ENCODE data around the gene SH3RF3. TPM values are rescaled to one million over a fixed set of nuclear protein-coding genes. Genes with fewer than 3 reads are reported as not detected.

Gene SH3RF3
- total RNA-seq, 1 donor from 2014 or later: 2.1 TPM

- H3K4me1 ChIP-seq (ENCODE audit: control insufficient read depth in 3 of 3, insufficient read depth in 3 of 3, low read length in 3 of 3): peaks cover 0 to 10% (median 8%) of the 10 kb centered on the region in 3 donors
- H3K9me3 ChIP-seq (ENCODE audit: control insufficient read depth in 3 of 3, low read length in 3 of 3): no peaks in the 10 kb centered on the region
- no peaks in the 10 kb centered on the region for H3K36me3 ChIP-seq (ENCODE audit: control insufficient read depth in 3 of 3, insufficient read depth in 3 of 3, low read length in 3 of 3)
- no peak overlapping the region for H3K4me3 ChIP-seq (ENCODE audit: low read length in 3 of 3)
- no peak overlapping the region for H3K27ac ChIP-seq (ENCODE audit: low read depth, low read length)
- H3K27me3 ChIP-seq (ENCODE audit: control insufficient read depth in 3 of 3, insufficient read depth in 3 of 3, low read length in 3 of 3): peaks cover 0 to 6% (median 4%) of the 10 kb centered on the region in 3 donors
- no peak overlapping the region for H3K9ac ChIP-seq (ENCODE audit: low read depth in 1 of 3, low read length in 3 of 3)
These were observed 398.1 kb downstream of the SH3RF3 start for GRCh38 chr2:109527079-109527478.

- H3K27ac ChIP-seq (ENCODE audit: low read depth, low read length): no peak overlapping the region
- H3K4me1 ChIP-seq (ENCODE audit: control insufficient read depth in 3 of 3, insufficient read depth in 3 of 3, low read length in 3 of 3): peaks cover 0 to 10% (median 8%) of the 10 kb centered on the region in 3 donors
- no peaks in the 10 kb centered on the region for H3K9me3 ChIP-seq (ENCODE audit: control insufficient read depth in 3 of 3, low read length in 3 of 3)
- no peak overlapping the region for H3K9ac ChIP-seq (ENCODE audit: low read depth in 1 of 3, low read length in 3 of 3)
- no peaks in the 10 kb centered on the region for H3K36me3 ChIP-seq (ENCODE audit: control insufficient read depth in 3 of 3, insufficient read depth in 3 of 3, low read length in 3 of 3)
- no peak overlapping the region for H3K4me3 ChIP-seq (ENCODE audit: low read length in 3 of 3)
- peaks cover under 1 to 6% (median 3%) of the 10 kb centered on the region in 3 donors for H3K27me3 ChIP-seq (ENCODE audit: control insufficient read depth in 3 of 3, insufficient read depth in 3 of 3, low read length in 3 of 3)
These were observed 399.1 kb downstream of the SH3RF3 start for GRCh38 chr2:109527846-109528705.

DNA sequence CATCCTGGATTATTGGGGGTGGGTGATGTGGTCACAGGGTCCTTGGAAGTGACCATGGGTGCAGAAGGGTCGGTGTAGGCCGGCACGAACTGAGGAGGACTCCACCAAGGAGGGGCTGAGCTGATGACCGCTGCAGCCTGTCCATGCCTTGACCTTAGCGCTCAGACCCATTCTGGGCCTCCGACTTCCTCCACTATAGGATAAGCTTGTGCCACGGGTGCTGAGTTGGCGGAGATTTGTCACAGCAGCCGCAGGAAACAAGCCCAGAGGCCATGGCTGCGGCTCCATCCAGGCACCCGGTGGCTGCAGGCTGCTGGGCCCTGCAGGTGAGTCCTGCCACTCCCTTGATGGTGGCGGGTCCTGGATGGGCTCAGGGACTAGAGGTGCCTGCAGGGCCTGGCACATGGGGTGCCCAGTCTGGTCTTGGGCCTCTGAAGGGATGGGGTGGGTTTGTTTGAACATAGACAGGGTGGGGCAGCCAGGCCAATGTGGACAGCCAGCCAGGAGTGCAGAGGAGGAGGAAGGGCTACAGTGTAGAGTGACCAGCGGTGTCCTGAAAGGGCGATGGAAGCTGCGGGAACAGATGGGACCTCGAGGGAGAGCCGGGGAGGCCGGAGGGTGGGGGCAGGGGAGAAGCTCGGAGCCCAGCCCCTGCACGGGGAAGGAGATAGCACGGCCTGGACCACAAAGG is 400.0 kb downstream of the SH3RF3 start:
- Histone ChIP-seq H3K36me3 (ENCODE audit: control insufficient read depth in 3 of 3, insufficient read depth in 3 of 3, low read length in 3 of 3) (no peaks in the 10 kb centered on the region), H3K9me3 (ENCODE audit: control insufficient read depth in 3 of 3, low read length in 3 of 3) (no peaks in the 10 kb centered on the region), H3K27ac (ENCODE audit: low read depth, low read length) (no peak overlapping the region), H3K27me3 (ENCODE audit: control insufficient read depth in 3 of 3, insufficient read depth in 3 of 3, low read length in 3 of 3) (peaks cover 0 to 6% (median 3%) of the 10 kb centered on the region in 3 donors), H3K4me1 (ENCODE audit: control insufficient read depth in 3 of 3, insufficient read depth in 3 of 3, low read length in 3 of 3) (peaks cover 0 to 10% (median 8%) of the 10 kb centered on the region in 3 donors), H3K9ac (ENCODE audit: low read depth in 1 of 3, low read length in 3 of 3) (no peak overlapping the region), H3K4me3 (ENCODE audit: low read length in 3 of 3) (no peak overlapping the region)

GRCh38 chr2:109529532-109530449 is 400.8 kb downstream of the SH3RF3 start:
- Histone ChIP-seq H3K4me3 (ENCODE audit: low read length in 3 of 3) (peak overlapping the region in 1 of 3 donors; percentile 41), H3K9ac (ENCODE audit: low read depth in 1 of 3, low read length in 3 of 3) (no peak overlapping the region)

GRCh38 chr2:109530712-109531111 is 401.7 kb downstream of the SH3RF3 start:
- peaks cover 0 to 10% (median 8%) of the 10 kb centered on the region in 3 donors for H3K4me1 ChIP-seq (ENCODE audit: control insufficient read depth in 3 of 3, insufficient read depth in 3 of 3, low read length in 3 of 3)
- no peaks in the 10 kb centered on the region for H3K9me3 ChIP-seq (ENCODE audit: control insufficient read depth in 3 of 3, low read length in 3 of 3)
- no peaks in the 10 kb centered on the region for H3K36me3 ChIP-seq (ENCODE audit: control insufficient read depth in 3 of 3, insufficient read depth in 3 of 3, low read length in 3 of 3)
- no peak overlapping the region for H3K9ac ChIP-seq (ENCODE audit: low read depth in 1 of 3, low read length in 3 of 3)
- H3K4me3 ChIP-seq (ENCODE audit: low read length in 3 of 3): no peak overlapping the region
- no peak overlapping the region for H3K27ac ChIP-seq (ENCODE audit: low read depth, low read length)
- peaks cover 0 to 6% (median 3%) of the 10 kb centered on the region in 3 donors for H3K27me3 ChIP-seq (ENCODE audit: control insufficient read depth in 3 of 3, insufficient read depth in 3 of 3, low read length in 3 of 3)

More at GRCh38 chr2:109529532-109530449, 400.8 kb downstream of the SH3RF3 start:
- no peaks in the 10 kb centered on the region for H3K36me3 ChIP-seq (ENCODE audit: control insufficient read depth in 3 of 3, insufficient read depth in 3 of 3, low read length in 3 of 3)
- H3K27me3 ChIP-seq (ENCODE audit: control insufficient read depth in 3 of 3, insufficient read depth in 3 of 3, low read length in 3 of 3): peaks cover 0 to 6% (median 3%) of the 10 kb centered on the region in 3 donors
- H3K27ac ChIP-seq (ENCODE audit: low read depth, low read length): no peak overlapping the region
- no peaks in the 10 kb centered on the region for H3K9me3 ChIP-seq (ENCODE audit: control insufficient read depth in 3 of 3, low read length in 3 of 3)
- H3K4me1 ChIP-seq (ENCODE audit: control insufficient read depth in 3 of 3, insufficient read depth in 3 of 3, low read length in 3 of 3): peaks cover 0 to 10% (median 8%) of the 10 kb centered on the region in 3 donors

GRCh38 chr2:109531221-109531620 is 402.2 kb downstream of the SH3RF3 start:
- Histone ChIP-seq H3K36me3 (ENCODE audit: control insufficient read depth in 3 of 3, insufficient read depth in 3 of 3, low read length in 3 of 3) (no peaks in the 10 kb centered on the region), H3K9me3 (ENCODE audit: control insufficient read depth in 3 of 3, low read length in 3 of 3) (no peaks in the 10 kb centered on the region), H3K27me3 (ENCODE audit: control insufficient read depth in 3 of 3, insufficient read depth in 3 of 3, low read length in 3 of 3) (peaks cover 0 to 6% (median 3%) of the 10 kb centered on the region in 3 donors), H3K4me1 (ENCODE audit: control insufficient read depth in 3 of 3, insufficient read depth in 3 of 3, low read length in 3 of 3) (peaks cover 0 to 10% (median 8%) of the 10 kb centered on the region in 3 donors), H3K9ac (ENCODE audit: low read depth in 1 of 3, low read length in 3 of 3) (no peak overlapping the region), H3K4me3 (ENCODE audit: low read length in 3 of 3) (no peak overlapping the region), H3K27ac (ENCODE audit: low read depth, low read length) (no peak overlapping the region)

DNA sequence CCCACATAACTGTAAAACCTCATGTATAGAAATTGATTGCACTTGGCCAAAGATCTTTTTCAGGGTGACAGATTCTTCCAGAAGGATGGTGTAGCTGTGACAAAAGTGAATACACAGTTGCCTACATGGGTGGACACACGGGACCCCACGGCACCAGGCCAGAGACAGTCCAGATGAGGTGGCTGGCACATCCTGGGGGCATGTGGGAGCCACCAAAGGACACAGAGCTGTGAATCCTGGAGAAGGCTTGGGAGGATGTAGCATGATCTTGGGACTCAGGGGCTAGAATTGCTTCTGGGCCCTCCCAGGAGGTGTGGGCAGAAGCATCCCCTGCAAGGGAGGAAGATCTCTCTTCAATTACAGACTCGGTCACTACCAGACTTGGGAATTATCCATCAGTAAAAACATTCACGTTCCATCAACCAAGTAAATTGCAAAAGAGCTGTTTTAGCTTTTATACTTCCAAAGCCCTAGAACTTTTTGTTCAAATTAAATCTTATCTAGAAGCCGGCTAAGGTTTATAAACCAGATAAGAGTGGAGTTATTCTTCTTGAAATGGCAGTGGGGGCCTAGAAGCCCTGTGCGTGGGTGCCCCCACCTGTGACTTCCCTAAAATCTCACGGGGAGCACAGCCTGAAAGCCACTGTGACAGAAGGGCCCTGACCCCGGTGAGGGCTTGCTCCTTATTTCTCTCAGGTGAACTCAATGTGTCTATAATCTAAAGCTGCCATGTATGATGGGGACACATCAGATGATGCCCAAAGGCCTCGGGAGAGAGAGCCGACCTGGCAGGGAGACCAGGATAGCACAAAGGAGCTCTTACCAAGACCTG is 403.1 kb downstream of the SH3RF3 start:
- no peak overlapping the region for H3K27ac ChIP-seq (ENCODE audit: low read depth, low read length)
- H3K4me1 ChIP-seq (ENCODE audit: control insufficient read depth in 3 of 3, insufficient read depth in 3 of 3, low read length in 3 of 3): peaks cover 0 to 10% (median 8%) of the 10 kb centered on the region in 3 donors
- H3K27me3 ChIP-seq (ENCODE audit: control insufficient read depth in 3 of 3, insufficient read depth in 3 of 3, low read length in 3 of 3): peaks cover 0 to 6% (median 5%) of the 10 kb centered on the region in 3 donors
- no peaks in the 10 kb centered on the region for H3K9me3 ChIP-seq (ENCODE audit: control insufficient read depth in 3 of 3, low read length in 3 of 3)
- H3K9ac ChIP-seq (ENCODE audit: low read depth in 1 of 3, low read length in 3 of 3): no peak overlapping the region
- no peaks in the 10 kb centered on the region for H3K36me3 ChIP-seq (ENCODE audit: control insufficient read depth in 3 of 3, insufficient read depth in 3 of 3, low read length in 3 of 3)
- no peak overlapping the region for H3K4me3 ChIP-seq (ENCODE audit: low read length in 3 of 3)

DNA sequence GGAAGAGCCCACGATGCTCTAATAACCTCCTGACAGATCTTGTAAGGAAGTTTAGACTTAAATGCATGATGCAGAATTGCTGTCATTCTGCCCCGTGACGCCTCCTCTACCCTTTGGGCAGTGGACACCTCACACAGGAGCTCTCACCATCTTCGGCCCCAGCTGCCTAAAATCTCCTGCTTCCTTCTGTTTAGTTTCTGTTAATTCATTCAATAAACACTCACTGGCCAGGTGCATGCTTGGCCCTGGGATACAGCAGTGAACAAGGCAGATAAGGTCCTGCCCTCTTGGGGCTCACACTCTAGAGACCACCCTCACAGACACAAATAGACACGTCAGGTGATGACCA is 403.7 kb downstream of the SH3RF3 start:
- no peak overlapping the region for H3K27ac ChIP-seq (ENCODE audit: low read depth, low read length)

DNA sequence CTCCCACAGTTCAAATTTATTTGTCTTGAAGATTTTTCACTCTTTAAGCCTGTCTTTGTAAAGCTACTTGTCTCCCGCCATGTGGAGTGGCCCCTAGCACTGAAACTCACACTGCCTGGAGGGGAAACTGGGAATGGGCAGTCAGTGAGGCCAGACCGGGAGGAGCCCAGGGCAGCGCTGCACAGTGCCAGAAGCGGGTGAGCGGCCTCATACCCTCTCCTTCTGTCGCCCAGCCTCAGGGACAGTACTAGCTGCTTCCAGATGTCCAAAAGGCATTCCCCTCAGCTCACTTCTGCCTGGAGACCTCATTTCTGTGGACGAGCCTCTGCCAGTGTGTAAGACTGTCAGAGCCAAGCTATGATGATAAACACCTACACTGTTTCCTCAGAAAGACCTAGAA is 404.8 kb downstream of the SH3RF3 start:
- no peak overlapping the region for H3K4me3 ChIP-seq (ENCODE audit: low read length in 3 of 3)
- H3K27me3 ChIP-seq (ENCODE audit: control insufficient read depth in 3 of 3, insufficient read depth in 3 of 3, low read length in 3 of 3): peaks cover 7 to 9% (median 9%) of the 10 kb centered on the region in 3 donors
- H3K36me3 ChIP-seq (ENCODE audit: control insufficient read depth in 3 of 3, insufficient read depth in 3 of 3, low read length in 3 of 3): no peaks in the 10 kb centered on the region
- no peak overlapping the region for H3K9ac ChIP-seq (ENCODE audit: low read depth in 1 of 3, low read length in 3 of 3)
- no peak overlapping the region for H3K27ac ChIP-seq (ENCODE audit: low read depth, low read length)
- peaks cover 0 to 10% (median 8%) of the 10 kb centered on the region in 3 donors for H3K4me1 ChIP-seq (ENCODE audit: control insufficient read depth in 3 of 3, insufficient read depth in 3 of 3, low read length in 3 of 3)
- H3K9me3 ChIP-seq (ENCODE audit: control insufficient read depth in 3 of 3, low read length in 3 of 3): no peaks in the 10 kb centered on the region

More for the DNA sequence above, 403.7 kb downstream of the SH3RF3 start:
- no peaks in the 10 kb centered on the region for H3K36me3 ChIP-seq (ENCODE audit: control insufficient read depth in 3 of 3, insufficient read depth in 3 of 3, low read length in 3 of 3)
- no peak overlapping the region for H3K4me3 ChIP-seq (ENCODE audit: low read length in 3 of 3)
- peaks cover 2 to 6% (median 5%) of the 10 kb centered on the region in 3 donors for H3K27me3 ChIP-seq (ENCODE audit: control insufficient read depth in 3 of 3, insufficient read depth in 3 of 3, low read length in 3 of 3)
- H3K9ac ChIP-seq (ENCODE audit: low read depth in 1 of 3, low read length in 3 of 3): no peak overlapping the region
- H3K9me3 ChIP-seq (ENCODE audit: control insufficient read depth in 3 of 3, low read length in 3 of 3): no peaks in the 10 kb centered on the region
- H3K4me1 ChIP-seq (ENCODE audit: control insufficient read depth in 3 of 3, insufficient read depth in 3 of 3, low read length in 3 of 3): peaks cover 0 to 10% (median 8%) of the 10 kb centered on the region in 3 donors

Measured in skeletal muscle tissue (tissue), 4 donors.